NCI-H1436 treated with DMSO at 0.1 percent for 48 hours (cell line): ENCODE data around the gene CHST12.
"Not testable (repeated sequence)": the region's sequence is repeated elsewhere in the genome, so short reads cannot be mapped to it uniquely, and the experiment has no call there.

Source experiments
- DNase-seq: peaks from one replicate; lab custom pipeline; 2025; lab: John Stamatoyannopoulos, UW

The CHST12 gene

GRCh38 chr7:2404714-2405119, 1.3 kb downstream of the CHST12 start:
- DNase-seq, result no peak

- no peak for DNase-seq
These were observed 1.8 kb downstream of the CHST12 start for GRCh38 chr7:2405201-2405600.

GRCh38 chr7:2405601-2406345, 2.4 kb downstream of the CHST12 start:
- no peak for DNase-seq

GRCh38 chr7:2409745-2410414, 6.5 kb downstream of the CHST12 start:
- DNase-seq, result no peak

- no peak for DNase-seq
These were observed 7.6 kb downstream of the CHST12 start for GRCh38 chr7:2411049-2411448.

- no peak for DNase-seq
These were observed 8.6 kb downstream of the CHST12 start for GRCh38 chr7:2411815-2412586.

- DNase-seq, result no peak
These were observed 9.3 kb downstream of the CHST12 start for GRCh38 chr7:2412587-2413201.

- no peak for DNase-seq
These were observed 12.7 kb downstream of the CHST12 start for GRCh38 chr7:2416063-2416462.

GRCh38 chr7:2416650-2417049, 13.2 kb downstream of the CHST12 start:
- DNase-seq, result no peak

GRCh38 chr7:2417178-2417577, 13.8 kb downstream of the CHST12 start:
- not testable (repeated sequence) for DNase-seq

- DNase-seq, result no peak
These were observed 14.6 kb downstream of the CHST12 start for GRCh38 chr7:2417981-2418481.

GRCh38 chr7:2420216-2420933, 17.0 kb downstream of the CHST12 start:
- no peak for DNase-seq

- no peak for DNase-seq
These were observed 18.5 kb downstream of the CHST12 start for GRCh38 chr7:2421943-2422310.

GRCh38 chr7:2425749-2426148, 22.3 kb downstream of the CHST12 start:
- DNase-seq, result no peak

GRCh38 chr7:2431260-2431867, 28.0 kb downstream of the CHST12 start:
- no peak for DNase-seq

- DNase-seq, result no peak
These were observed 29.7 kb downstream of the CHST12 start for GRCh38 chr7:2432910-2433712.

- no peak for DNase-seq
These were observed 30.5 kb downstream of the CHST12 start for GRCh38 chr7:2433713-2434550.

- no peak for DNase-seq
These were observed 31.7 kb downstream of the CHST12 start for GRCh38 chr7:2435146-2435545.

- no peak for DNase-seq
These were observed 33.1 kb downstream of the CHST12 start for GRCh38 chr7:2436341-2437104.
